Osteoblast (primary cell): ENCODE data around the gene OR6B3. TPM values are rescaled to one million over a fixed set of nuclear protein-coding genes. Genes with fewer than 3 reads are reported as not detected.

ENCODE experiments used
- DNase-seq: peaks from one replicate; pipeline ENCODE4 v3.0.0; 2011; ENCODE audit warnings: low spot score, mixed read lengths; ENCODE audit not compliant: insufficient read length; ENCODE audit errors: missing footprints
- H2AFZ ChIP-seq: 2 replicates; pipeline ENCODE4 v1.6.0; 2011; ENCODE audit warnings: mild to moderate bottlenecking, low read length
- H3K27ac ChIP-seq: 2 replicates; pipeline ENCODE4 v1.5.1; 2011; ENCODE audit warnings: mild to moderate bottlenecking, low read depth, low read length, moderate library complexity
- H3K27me3 ChIP-seq: 2 replicates; pipeline ENCODE4 v1.6.0; 2012; ENCODE audit warnings: mild to moderate bottlenecking, control low read depth, inconsistent platforms, low read length, moderate library complexity; ENCODE audit not compliant: insufficient read depth
- H3K36me3 ChIP-seq: 2 replicates; pipeline ENCODE4 v1.5.1; 2011; ENCODE audit warnings: mild to moderate bottlenecking, low read length, control low read depth, moderate library complexity; ENCODE audit not compliant: insufficient read depth
- H3K4me1 ChIP-seq: 2 replicates; pipeline ENCODE4 v1.5.1; 2011; ENCODE audit warnings: mild to moderate bottlenecking, low read length, control low read depth, moderate library complexity; ENCODE audit not compliant: insufficient read depth
- H3K4me2 ChIP-seq: 2 replicates; pipeline ENCODE4 v1.6.0; 2011; ENCODE audit warnings: mild to moderate bottlenecking, low read length; ENCODE audit not compliant: insufficient read depth
- H3K4me3 ChIP-seq: fragments of 200-600 bp; sonication (generic); 3 replicates; pipeline ENCODE4 v1.5.1; 2012; ENCODE audit warnings: mild to moderate bottlenecking, low read length, inconsistent platforms; ENCODE audit not compliant: insufficient read depth
- H3K79me2 ChIP-seq: 2 replicates; pipeline ENCODE4 v1.6.0; 2012; ENCODE audit warnings: mild to moderate bottlenecking, low read length, control low read depth, inconsistent platforms; ENCODE audit not compliant: insufficient read depth
- H3K9me3 ChIP-seq: 2 replicates; pipeline ENCODE4 v1.5.1; 2011; ENCODE audit warnings: low read depth, low read length, control low read depth
- H4K20me1 ChIP-seq: 2 replicates; pipeline ENCODE4 v1.6.0; 2012; ENCODE audit warnings: mild to moderate bottlenecking, low read length, control low read depth; ENCODE audit not compliant: insufficient read depth
- total RNA-seq: library from RNA; depleted of rRNA; stranded (reverse); fragments of >200 nt; gene quantifications from 2 replicates; pipeline ENCODE4 v1.2.3, GENCODE V29; 2012
- TF ChIP-seq, protein P1 (sequence below): IDR thresholded peaks from 2 replicates; pipeline ENCODE4 v1.5.1; 2011; ENCODE audit warnings: mild to moderate bottlenecking, low read depth, low read length, moderate library complexity; ENCODE audit errors: extremely low read depth

Gene OR6B3
- total RNA-seq, 1 donor = not detected

DNA sequence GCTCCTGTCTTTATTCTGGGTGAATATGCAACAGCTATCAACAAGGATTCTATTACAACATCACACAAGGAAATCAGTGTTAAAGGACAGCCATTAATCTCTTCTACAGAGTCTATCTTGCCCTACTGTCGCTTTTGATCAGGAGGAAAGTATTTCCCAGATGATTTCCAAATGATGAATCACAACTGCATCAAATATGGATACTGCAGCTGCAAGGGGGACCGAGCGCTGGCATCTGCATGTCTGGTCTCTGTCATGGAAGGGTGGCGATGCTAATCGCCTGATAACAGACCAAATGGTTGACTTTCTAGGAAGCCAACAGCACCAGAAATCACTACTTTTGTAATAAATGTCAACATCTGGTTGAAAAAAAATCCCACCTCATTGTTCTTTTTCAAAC, 21.2 kb upstream of the OR6B3 start:
- DNase-seq = no peak
- no peak overlapping the region for H3K27ac ChIP-seq
- H3K4me1 ChIP-seq = no peaks in the 10 kb centered on the region
- H3K27me3 ChIP-seq = no peaks in the 10 kb centered on the region
- H4K20me1 ChIP-seq = no peaks in the 10 kb centered on the region
- no peak overlapping the region for H3K4me2 ChIP-seq
- no peaks in the 10 kb centered on the region for H3K36me3 ChIP-seq
- no peak overlapping the region for H2AFZ ChIP-seq
- TF ChIP-seq, protein P1, sequence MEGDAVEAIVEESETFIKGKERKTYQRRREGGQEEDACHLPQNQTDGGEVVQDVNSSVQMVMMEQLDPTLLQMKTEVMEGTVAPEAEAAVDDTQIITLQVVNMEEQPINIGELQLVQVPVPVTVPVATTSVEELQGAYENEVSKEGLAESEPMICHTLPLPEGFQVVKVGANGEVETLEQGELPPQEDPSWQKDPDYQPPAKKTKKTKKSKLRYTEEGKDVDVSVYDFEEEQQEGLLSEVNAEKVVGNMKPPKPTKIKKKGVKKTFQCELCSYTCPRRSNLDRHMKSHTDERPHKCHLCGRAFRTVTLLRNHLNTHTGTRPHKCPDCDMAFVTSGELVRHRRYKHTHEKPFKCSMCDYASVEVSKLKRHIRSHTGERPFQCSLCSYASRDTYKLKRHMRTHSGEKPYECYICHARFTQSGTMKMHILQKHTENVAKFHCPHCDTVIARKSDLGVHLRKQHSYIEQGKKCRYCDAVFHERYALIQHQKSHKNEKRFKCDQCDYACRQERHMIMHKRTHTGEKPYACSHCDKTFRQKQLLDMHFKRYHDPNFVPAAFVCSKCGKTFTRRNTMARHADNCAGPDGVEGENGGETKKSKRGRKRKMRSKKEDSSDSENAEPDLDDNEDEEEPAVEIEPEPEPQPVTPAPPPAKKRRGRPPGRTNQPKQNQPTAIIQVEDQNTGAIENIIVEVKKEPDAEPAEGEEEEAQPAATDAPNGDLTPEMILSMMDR = no peak
- no peaks in the 10 kb centered on the region for H3K9me3 ChIP-seq
- no peak overlapping the region for H3K4me3 ChIP-seq
- H3K79me2 ChIP-seq = no peaks in the 10 kb centered on the region

DNA sequence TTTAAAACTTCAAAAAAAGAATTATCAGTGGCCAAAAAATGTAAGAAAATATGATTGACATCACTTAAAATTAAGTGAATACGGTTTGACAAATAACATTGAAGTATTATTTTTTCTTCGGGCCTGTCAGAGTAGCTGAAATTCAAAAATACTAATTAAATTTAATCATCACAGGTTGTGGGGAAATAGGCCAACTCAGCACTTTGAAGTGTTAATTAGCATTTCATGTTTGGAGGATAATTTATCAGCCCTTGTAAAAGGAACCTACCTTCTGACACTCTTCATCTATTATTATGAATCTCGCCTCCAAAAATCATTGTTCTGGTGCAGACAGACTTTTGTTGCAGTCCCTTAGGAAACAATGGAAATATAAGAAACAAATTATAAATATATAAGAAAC, 17.6 kb upstream of the OR6B3 start:
- no peak overlapping the region for H2AFZ ChIP-seq
- H3K4me3 ChIP-seq = no peak overlapping the region
- DNase-seq = no peak
- TF ChIP-seq, protein P1 = no peak
- no peaks in the 10 kb centered on the region for H3K79me2 ChIP-seq
- H4K20me1 ChIP-seq = no peaks in the 10 kb centered on the region
- no peak overlapping the region for H3K4me2 ChIP-seq
- H3K9me3 ChIP-seq = no peaks in the 10 kb centered on the region
- no peak overlapping the region for H3K27ac ChIP-seq
- no peaks in the 10 kb centered on the region for H3K4me1 ChIP-seq
- no peaks in the 10 kb centered on the region for H3K27me3 ChIP-seq
- no peaks in the 10 kb centered on the region for H3K36me3 ChIP-seq

DNA sequence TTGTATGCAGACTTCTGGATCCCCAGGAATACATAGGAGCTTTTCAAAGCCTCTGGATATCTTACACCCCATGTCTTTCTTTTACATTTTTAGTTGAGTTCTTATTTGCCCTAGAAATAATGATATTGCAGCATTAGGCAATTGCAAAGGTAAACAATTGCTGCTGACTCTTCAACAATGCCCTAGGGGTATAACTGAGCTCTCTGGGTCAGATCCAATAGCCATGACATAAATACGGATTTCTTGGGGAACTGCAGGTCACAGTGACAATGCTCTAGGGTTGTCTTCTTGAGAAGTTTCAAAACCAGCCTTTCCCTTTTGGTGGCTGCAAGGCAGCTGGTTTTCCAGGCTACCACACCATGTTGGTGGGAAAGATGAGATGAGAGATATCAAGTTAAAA, 16.5 kb upstream of the OR6B3 start:
- H3K4me3 ChIP-seq = no peak overlapping the region
- H4K20me1 ChIP-seq = no peaks in the 10 kb centered on the region
- DNase-seq = no peak
- H3K36me3 ChIP-seq = no peaks in the 10 kb centered on the region
- no peak overlapping the region for H3K27ac ChIP-seq
- TF ChIP-seq, protein P1 = no peak
- H3K4me1 ChIP-seq = no peaks in the 10 kb centered on the region
- peaks cover 3% of the 10 kb centered on the region for H3K27me3 ChIP-seq
- no peaks in the 10 kb centered on the region for H3K79me2 ChIP-seq
- H2AFZ ChIP-seq = no peak overlapping the region
- H3K4me2 ChIP-seq = no peak overlapping the region
- H3K9me3 ChIP-seq = no peaks in the 10 kb centered on the region

DNA sequence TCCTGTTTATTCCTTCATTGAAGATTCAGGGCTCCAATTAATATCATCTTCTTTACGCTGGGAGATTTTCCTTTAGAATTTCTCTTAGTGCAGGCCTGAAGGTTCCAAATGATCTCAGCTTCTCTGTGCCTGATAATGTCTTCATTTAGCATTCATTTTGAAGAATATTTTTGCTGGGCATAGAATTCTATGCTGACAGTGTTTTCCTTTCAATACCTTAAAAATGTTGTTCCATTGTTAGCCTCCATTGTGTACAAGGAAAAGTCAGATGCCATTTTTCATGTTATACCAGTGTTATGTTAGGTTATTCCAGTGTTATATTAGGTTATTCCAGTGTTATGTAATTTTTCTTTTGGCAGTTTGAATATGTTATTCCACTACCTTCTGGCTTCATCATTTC, 14.9 kb upstream of the OR6B3 start:
- no peak overlapping the region for H3K4me3 ChIP-seq
- no peak for DNase-seq
- no peaks in the 10 kb centered on the region for H3K36me3 ChIP-seq
- no peaks in the 10 kb centered on the region for H3K79me2 ChIP-seq
- H3K27ac ChIP-seq = no peak overlapping the region
- H3K9me3 ChIP-seq = no peaks in the 10 kb centered on the region
- peaks cover 3% of the 10 kb centered on the region for H3K27me3 ChIP-seq
- no peak overlapping the region for H2AFZ ChIP-seq
- no peak overlapping the region for H3K4me2 ChIP-seq
- no peaks in the 10 kb centered on the region for H4K20me1 ChIP-seq
- no peaks in the 10 kb centered on the region for H3K4me1 ChIP-seq
- TF ChIP-seq, protein P1 = no peak
